Uterus (tissue), 4 donors: ENCODE measurements around the gene DNAJB2. TPM values are rescaled to one million over a fixed set of nuclear protein-coding genes. Genes with fewer than 3 reads are reported as not detected.
A peak's percentile ranks its signal among the peaks of the same experiment; 100 is the strongest.

ENCODE experiments used
- DNase-seq, 2 donors: peaks; one replicate each; pipeline ENCODE4 v3.0.0-alpha.2; 2019 to 2020
- H3K27ac ChIP-seq, 2 donors: fragments of 200-600 bp; sonication (generic); 1 replicate in 1 of 2; 2 replicates in 1 of 2; pipeline ENCODE4 v1.5.1; 2016 to 2018
- H3K27me3 ChIP-seq, 2 donors: fragments of 200-600 bp; sonication (generic); one replicate each; pipeline ENCODE4 v1.5.1; 2018 to 2019; ENCODE audit warnings: control low read depth in 1 of 2
- H3K36me3 ChIP-seq, 2 donors: fragments of 200-600 bp; sonication (generic); one replicate each; pipeline ENCODE4 v1.5.1; 2019; ENCODE audit warnings: control low read depth in 1 of 2
- H3K4me1 ChIP-seq, 2 donors: fragments of 200-600 bp; sonication (generic); one replicate each; pipeline ENCODE4 v1.5.1; 2018 to 2019; ENCODE audit warnings: control low read depth in 1 of 2
- H3K4me3 ChIP-seq, 2 donors: fragments of 200-600 bp; sonication (generic); 1 replicate in 1 of 2; 2 replicates in 1 of 2; pipeline ENCODE4 v1.5.1; 2018 to 2019; ENCODE audit warnings: mild to moderate bottlenecking in 1 of 2
- H3K9me3 ChIP-seq, 2 donors: fragments of 200-600 bp; sonication (generic); one replicate each; pipeline ENCODE4 v1.5.1; 2019; ENCODE audit warnings: control low read depth in 1 of 2
- CTCF ChIP-seq, 4 experiments: fragments of 200-600 bp in 2 of 4; fragments of 450-650 bp in 2 of 4; sonication (generic) in 2 of 4; IDR thresholded peaks; one replicate each; pipeline ENCODE4 v1.5.1; 2016 to 2019; ENCODE audit warnings: antibody characterized with exemption in 4 of 4, mild to moderate bottlenecking in 2 of 4, moderate library complexity in 1 of 4
- POLR2A ChIP-seq, 2 donors: fragments of 450-650 bp; IDR thresholded peaks; one replicate each; pipeline ENCODE4 v1.6.1; 2016; ENCODE audit warnings: antibody characterized with exemption in 2 of 2, mild to moderate bottlenecking in 1 of 2, moderate library complexity in 1 of 2
- intact Hi-C: fragments of 100-400 bp; cut with DNase I; formaldehyde crosslinking; loops from one replicate; pipeline ENCODE4 v1.15.1; 2023; ENCODE audit warnings: low total_unique reads
- total RNA-seq, 4 donors: library from RNA; depleted of rRNA in 3 of 4; stranded (reverse); fragments of >200 nt in 3 of 4; gene quantifications; one replicate each; pipeline versions ENCODE4 v1.1.0 to v1.2.4, GENCODE V29; 2014 to 2023
- donor health status: DM: yes; HTN: yes; CAD: no.

The DNAJB2 gene
- total RNA-seq, 4 donors from 2014 or later = 32.1 to 92.1 (median 69.1) TPM

- no peak overlapping the region for H3K4me3 ChIP-seq
- H3K36me3 ChIP-seq = no peaks in the 10 kb centered on the region
- TF ChIP-seq CTCF (IDR thresholded peaks at IDR 0.05) (no peak), POLR2A (IDR thresholded peaks at IDR 0.05) (no peak)
- peak overlapping the region; percentile 61 to 68 for H3K27ac ChIP-seq
- DNase-seq = peak in 1 of 2 donors; percentile 36
- H3K27me3 ChIP-seq = no peaks in the 10 kb centered on the region
- intact Hi-C loops = no loop called here
- H3K9me3 ChIP-seq = no peaks in the 10 kb centered on the region
- peaks cover 8 to 10% of the 10 kb centered on the region in 2 donors for H3K4me1 ChIP-seq
Measured at GRCh38 chr2:219274361-219274921, 4.7 kb upstream of the DNAJB2 start.

- Histone ChIP-seq H3K4me1 (peaks cover 8 to 10% of the 10 kb centered on the region in 2 donors), H3K27ac (peak overlapping the region; percentile 99), H3K27me3 (no peaks in the 10 kb centered on the region), H3K36me3 (no peaks in the 10 kb centered on the region), H3K4me3 (peak overlapping the region in 1 of 2 donors; percentile 77), H3K9me3 (no peaks in the 10 kb centered on the region)
- intact Hi-C loops = no loop called here
- DNase-seq = peak; percentile 82 to 86
- TF ChIP-seq CTCF (IDR thresholded peaks at IDR 0.05) = peak; percentile 96 to 99 (median 97)
- no peak for TF ChIP-seq POLR2A (IDR thresholded peaks at IDR 0.05)
Measured at GRCh38 chr2:219277703-219278654, 1.2 kb upstream of the DNAJB2 start.

GRCh38 chr2:219278655-219279150, 463 bp upstream of the DNAJB2 start:
- Histone ChIP-seq H3K27me3 (no peaks in the 10 kb centered on the region), H3K4me3 (peak overlapping the region; percentile 58 to 77), H3K36me3 (no peaks in the 10 kb centered on the region), H3K4me1 (peaks cover 8 to 10% of the 10 kb centered on the region in 2 donors), H3K27ac (peak overlapping the region; percentile 99), H3K9me3 (no peaks in the 10 kb centered on the region)
- intact Hi-C loops = no loop called here
- peak in 2 of 4 experiments; percentile 18 to 34 for TF ChIP-seq CTCF (IDR thresholded peaks at IDR 0.05)
- no peak for TF ChIP-seq POLR2A (IDR thresholded peaks at IDR 0.05)
- no peak for DNase-seq

- Histone ChIP-seq H3K4me3 (peak overlapping the region; percentile 58 to 77), H3K36me3 (no peaks in the 10 kb centered on the region), H3K4me1 (peaks cover 8 to 10% of the 10 kb centered on the region in 2 donors), H3K27ac (peak overlapping the region; percentile 99), H3K9me3 (no peaks in the 10 kb centered on the region), H3K27me3 (no peaks in the 10 kb centered on the region)
- TF ChIP-seq CTCF (IDR thresholded peaks at IDR 0.05) (no peak), POLR2A (IDR thresholded peaks at IDR 0.05) (no peak)
- intact Hi-C loops = no loop called here
- DNase-seq = no peak
Measured at GRCh38 chr2:219279916-219280516, 850 bp downstream of the DNAJB2 start.
